ENCODE data around the gene CTDSPL.
A peak's percentile ranks its signal among the peaks of the same experiment; 100 is the strongest.

Gene CTDSPL

DNA sequence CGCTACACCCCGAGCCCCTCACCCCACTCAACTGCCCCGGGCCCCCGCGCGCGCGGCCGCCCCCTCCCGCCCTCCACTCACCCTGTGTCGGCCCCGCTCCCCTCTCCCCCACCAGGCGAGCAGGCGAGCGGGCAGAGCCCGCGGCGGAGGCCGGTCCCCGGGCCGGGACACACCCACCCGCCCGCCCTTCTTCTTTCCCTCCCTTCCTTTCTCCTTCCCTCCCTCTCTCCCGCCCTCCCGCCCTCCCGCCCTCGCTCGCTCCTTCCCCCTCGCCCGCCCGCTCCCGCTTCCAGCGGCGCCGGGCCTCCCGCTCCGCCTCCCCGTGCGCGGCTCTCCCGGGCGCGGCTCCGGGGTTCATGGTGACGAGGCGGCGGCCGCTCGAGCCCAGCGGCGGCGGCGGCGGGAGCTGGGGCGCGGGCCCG is at the start of gene CTDSPL:
TSS of gene CTDSPL (plus strand) at position 261 of the 422 bp plus-strand sequence. CDS start 320 bp downstream, outside the sequence.
- Histone ChIP-seq H3K27ac (ENCODE audit: extremely low read depth, low read depth, low read length) (peak within 1 kb of the TSS; percentile 13; the same call in 1 of the 2 replicates), H3K4me1 (ENCODE audit: control insufficient read depth, insufficient read depth, low read length) (peaks cover 4% of the 10 kb centered on the region; the same call in 1 of the 2 replicates), H3K9me3 (ENCODE audit: control insufficient read depth, insufficient read depth, low read depth, low read length) (no peaks in the 10 kb centered on the region), H3K36me3 (ENCODE audit: control insufficient read depth in 2 of 2, insufficient read depth in 1 of 2, low read length in 2 of 2) (no peaks in the 10 kb centered on the region), H3K4me3 (ENCODE audit: low read depth, low read length) (peak within 1 kb of the TSS; percentile 64)
- no peak for TF ChIP-seq ZNF155 (tag by site-specific recombination; IDR thresholded peaks at IDR 0.05)
- no peak for TF ChIP-seq ZNF10 (tag by site-specific recombination; IDR thresholded peaks at IDR 0.05)
- no peak for TF ChIP-seq ZNF48 (tag by site-specific recombination; IDR thresholded peaks at IDR 0.05)
- no peak for TF ChIP-seq ZNF768 (tag by site-specific recombination; IDR thresholded peaks at IDR 0.05)
- no peak for TF ChIP-seq ZBTB20 (tag by site-specific recombination; IDR thresholded peaks at IDR 0.05)
- ChIA-PET POLR2A (no interaction called here), CTCF (no interaction called here)

DNA sequence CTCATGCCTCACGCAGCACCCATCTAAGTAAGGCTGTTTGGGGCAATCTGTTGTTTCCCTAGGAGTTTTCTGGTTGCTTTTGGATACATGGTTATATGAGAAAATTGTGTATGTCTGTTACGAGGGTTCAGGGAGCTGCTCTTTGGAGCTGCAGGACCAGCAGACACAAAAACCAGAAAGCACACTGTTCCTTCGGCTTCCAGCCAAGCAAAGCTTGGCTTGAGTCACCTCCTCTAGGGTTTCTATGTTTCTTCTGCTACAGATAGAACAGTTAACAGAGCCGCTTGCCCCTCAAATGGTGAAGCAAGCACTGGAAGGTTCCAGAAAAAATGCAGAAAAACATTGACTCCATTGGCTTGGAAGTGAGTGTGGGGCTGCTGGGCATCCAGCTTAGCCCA is 49.2 kb upstream of the CTDSPL start:
- TF ChIP-seq ZNF558 (tag by site-specific recombination; IDR thresholded peaks at IDR 0.05) (no peak), ZNF140 (tag by site-specific recombination; IDR thresholded peaks at IDR 0.05) (no peak), ZBTB48 (tag by site-specific recombination; IDR thresholded peaks at IDR 0.05) (no peak), GLI4 (tag by site-specific recombination; IDR thresholded peaks at IDR 0.05) (no peak), EGR2 (tag by site-specific recombination; IDR thresholded peaks at IDR 0.05; ENCODE audit: low read depth) (no peak), KLF10 (tag by site-specific recombination; IDR thresholded peaks at IDR 0.05) (no peak), ZNF121 (tag by site-specific recombination; IDR thresholded peaks at IDR 0.05) (no peak), ZNF449 (tag by site-specific recombination; IDR thresholded peaks at IDR 0.05) (no peak), ZNF18 (tag by site-specific recombination; IDR thresholded peaks at IDR 0.05) (no peak), ZNF548 (tag by site-specific recombination; IDR thresholded peaks at IDR 0.05) (no peak), ZNF37A (tag by site-specific recombination; IDR thresholded peaks at IDR 0.05) (no peak), ZNF529 (tag by site-specific recombination; IDR thresholded peaks at IDR 0.05; ENCODE audit: insufficient replicate concordance) (no peak), ZNF114 (tag by site-specific recombination; IDR thresholded peaks at IDR 0.05) (no peak)
- TF ChIP-seq, protein P1, sequence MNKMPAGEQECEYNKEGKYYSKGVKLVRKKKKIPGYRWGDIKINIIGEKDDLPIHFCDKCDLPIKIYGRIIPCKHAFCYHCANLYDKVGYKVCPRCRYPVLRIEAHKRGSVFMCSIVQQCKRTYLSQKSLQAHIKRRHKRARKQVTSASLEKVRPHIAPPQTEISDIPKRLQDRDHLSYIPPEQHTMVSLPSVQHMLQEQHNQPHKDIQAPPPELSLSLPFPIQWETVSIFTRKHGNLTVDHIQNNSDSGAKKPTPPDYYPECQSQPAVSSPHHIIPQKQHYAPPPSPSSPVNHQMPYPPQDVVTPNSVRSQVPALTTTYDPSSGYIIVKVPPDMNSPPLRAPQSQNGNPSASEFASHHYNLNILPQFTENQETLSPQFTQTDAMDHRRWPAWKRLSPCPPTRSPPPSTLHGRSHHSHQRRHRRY (tag by site-specific recombination; IDR thresholded peaks at IDR 0.05): no peak
- TF ChIP-seq, protein P2, sequence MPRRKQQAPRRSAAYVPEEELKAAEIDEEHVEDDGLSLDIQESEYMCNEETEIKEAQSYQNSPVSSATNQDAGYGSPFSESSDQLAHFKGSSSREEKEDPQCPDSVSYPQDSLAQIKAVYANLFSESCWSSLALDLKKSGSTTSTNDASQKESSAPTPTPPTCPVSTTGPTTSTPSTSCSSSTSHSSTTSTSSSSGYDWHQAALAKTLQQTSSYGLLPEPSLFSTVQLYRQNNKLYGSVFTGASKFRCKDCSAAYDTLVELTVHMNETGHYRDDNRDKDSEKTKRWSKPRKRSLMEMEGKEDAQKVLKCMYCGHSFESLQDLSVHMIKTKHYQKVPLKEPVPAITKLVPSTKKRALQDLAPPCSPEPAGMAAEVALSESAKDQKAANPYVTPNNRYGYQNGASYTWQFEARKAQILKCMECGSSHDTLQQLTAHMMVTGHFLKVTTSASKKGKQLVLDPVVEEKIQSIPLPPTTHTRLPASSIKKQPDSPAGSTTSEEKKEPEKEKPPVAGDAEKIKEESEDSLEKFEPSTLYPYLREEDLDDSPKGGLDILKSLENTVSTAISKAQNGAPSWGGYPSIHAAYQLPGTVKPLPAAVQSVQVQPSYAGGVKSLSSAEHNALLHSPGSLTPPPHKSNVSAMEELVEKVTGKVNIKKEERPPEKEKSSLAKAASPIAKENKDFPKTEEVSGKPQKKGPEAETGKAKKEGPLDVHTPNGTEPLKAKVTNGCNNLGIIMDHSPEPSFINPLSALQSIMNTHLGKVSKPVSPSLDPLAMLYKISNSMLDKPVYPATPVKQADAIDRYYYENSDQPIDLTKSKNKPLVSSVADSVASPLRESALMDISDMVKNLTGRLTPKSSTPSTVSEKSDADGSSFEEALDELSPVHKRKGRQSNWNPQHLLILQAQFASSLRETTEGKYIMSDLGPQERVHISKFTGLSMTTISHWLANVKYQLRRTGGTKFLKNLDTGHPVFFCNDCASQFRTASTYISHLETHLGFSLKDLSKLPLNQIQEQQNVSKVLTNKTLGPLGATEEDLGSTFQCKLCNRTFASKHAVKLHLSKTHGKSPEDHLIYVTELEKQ (tag by site-specific recombination; IDR thresholded peaks at IDR 0.05; ENCODE audit: borderline replicate concordance): no peak
- TF ChIP-seq, protein P3, sequence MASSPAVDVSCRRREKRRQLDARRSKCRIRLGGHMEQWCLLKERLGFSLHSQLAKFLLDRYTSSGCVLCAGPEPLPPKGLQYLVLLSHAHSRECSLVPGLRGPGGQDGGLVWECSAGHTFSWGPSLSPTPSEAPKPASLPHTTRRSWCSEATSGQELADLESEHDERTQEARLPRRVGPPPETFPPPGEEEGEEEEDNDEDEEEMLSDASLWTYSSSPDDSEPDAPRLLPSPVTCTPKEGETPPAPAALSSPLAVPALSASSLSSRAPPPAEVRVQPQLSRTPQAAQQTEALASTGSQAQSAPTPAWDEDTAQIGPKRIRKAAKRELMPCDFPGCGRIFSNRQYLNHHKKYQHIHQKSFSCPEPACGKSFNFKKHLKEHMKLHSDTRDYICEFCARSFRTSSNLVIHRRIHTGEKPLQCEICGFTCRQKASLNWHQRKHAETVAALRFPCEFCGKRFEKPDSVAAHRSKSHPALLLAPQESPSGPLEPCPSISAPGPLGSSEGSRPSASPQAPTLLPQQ (tag by site-specific recombination; IDR thresholded peaks at IDR 0.05): no peak
- TF ChIP-seq, protein P4, sequence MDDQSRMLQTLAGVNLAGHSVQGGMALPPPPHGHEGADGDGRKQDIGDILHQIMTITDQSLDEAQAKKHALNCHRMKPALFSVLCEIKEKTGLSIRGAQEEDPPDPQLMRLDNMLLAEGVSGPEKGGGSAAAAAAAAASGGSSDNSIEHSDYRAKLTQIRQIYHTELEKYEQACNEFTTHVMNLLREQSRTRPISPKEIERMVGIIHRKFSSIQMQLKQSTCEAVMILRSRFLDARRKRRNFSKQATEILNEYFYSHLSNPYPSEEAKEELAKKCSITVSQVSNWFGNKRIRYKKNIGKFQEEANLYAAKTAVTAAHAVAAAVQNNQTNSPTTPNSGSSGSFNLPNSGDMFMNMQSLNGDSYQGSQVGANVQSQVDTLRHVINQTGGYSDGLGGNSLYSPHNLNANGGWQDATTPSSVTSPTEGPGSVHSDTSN (CRISPR knock-in tag; IDR thresholded peaks at IDR 0.05): no peak
- POLR2A ChIA-PET: no interaction called here
- H3K4me3 ChIP-seq (ENCODE audit: low read depth, low read length): no peak overlapping the region
- H3K9me3 ChIP-seq (ENCODE audit: control insufficient read depth, insufficient read depth, low read depth, low read length): no peaks in the 10 kb centered on the region
- no peaks in the 10 kb centered on the region for H3K36me3 ChIP-seq (ENCODE audit: control insufficient read depth in 2 of 2, insufficient read depth in 1 of 2, low read length in 2 of 2)
- H3K27ac ChIP-seq (ENCODE audit: extremely low read depth, low read depth, low read length): no peak overlapping the region
- CTCF ChIA-PET: no interaction called here
- H3K4me1 ChIP-seq (ENCODE audit: control insufficient read depth, insufficient read depth, low read length): no peaks in the 10 kb centered on the region
